Trophoblast cell (in vitro differentiated cells and primary cell): Measurements from ENCODE around the gene ASF1B.

Source experiments
- DNase-seq, 2 donors: peaks; one replicate each; pipeline ENCODE4 v3.0.0-alpha.2; 2016
- H2AFZ ChIP-seq: 2 replicates; pipeline ENCODE4 v1.6.1; 2013; ENCODE audit warnings: low read length, moderate library complexity, mild to moderate bottlenecking; ENCODE audit not compliant: insufficient read depth, poor library complexity
- H2AK5ac ChIP-seq: 2 replicates; pipeline ENCODE4 v1.6.1; 2013; ENCODE audit warnings: mild to moderate bottlenecking, low read length
- H2BK120ac ChIP-seq: 2 replicates; pipeline ENCODE4 v1.6.1; 2013; ENCODE audit warnings: low read length, mild to moderate bottlenecking, moderate library complexity; ENCODE audit not compliant: insufficient read depth, poor library complexity
- H2BK12ac ChIP-seq: 2 replicates; pipeline ENCODE4 v1.6.1; 2013; ENCODE audit warnings: mild to moderate bottlenecking, low read length, moderate library complexity
- H2BK5ac ChIP-seq: 2 replicates; pipeline ENCODE4 v1.6.1; 2013; ENCODE audit warnings: low read length, low read depth, moderate library complexity, mild to moderate bottlenecking; ENCODE audit not compliant: poor library complexity
- H3K14ac ChIP-seq: 2 replicates; pipeline ENCODE4 v1.6.1; 2013; ENCODE audit warnings: mild to moderate bottlenecking, low read length
- H3K18ac ChIP-seq: 2 replicates; pipeline ENCODE4 v1.6.1; 2013; ENCODE audit warnings: mild to moderate bottlenecking, low read length
- H3K23ac ChIP-seq: 2 replicates; pipeline ENCODE4 v1.6.1; 2013; ENCODE audit warnings: low read length
- H3K27ac ChIP-seq: 2 replicates; pipeline ENCODE4 v1.5.1; 2013; ENCODE audit warnings: low read depth, mild to moderate bottlenecking, inconsistent platforms, low read length, moderate library complexity
- H3K27me3 ChIP-seq: 2 replicates; pipeline ENCODE4 v1.6.1; 2013; ENCODE audit warnings: inconsistent platforms, mild to moderate bottlenecking, low read length, moderate library complexity; ENCODE audit not compliant: insufficient read depth
- H3K36me3 ChIP-seq, 2 experiments: 1 replicate in 1 of 2; 2 replicates in 1 of 2; pipeline ENCODE4 v1.6.1; 2013; ENCODE audit warnings: low read length in 2 of 2, mild to moderate bottlenecking in 2 of 2, moderate library complexity in 1 of 2; ENCODE audit not compliant: insufficient read depth in 2 of 2, control insufficient read depth in 1 of 2
- H3K4ac ChIP-seq: 2 replicates; pipeline ENCODE4 v1.6.1; 2013; ENCODE audit warnings: low read depth, mild to moderate bottlenecking, low read length, moderate library complexity
- H3K4me1 ChIP-seq, 2 experiments: 1 replicate in 1 of 2; 2 replicates in 1 of 2; pipeline ENCODE4 v1.6.1; 2013; ENCODE audit warnings: low read length in 2 of 2, mild to moderate bottlenecking in 2 of 2, moderate library complexity in 1 of 2; ENCODE audit not compliant: insufficient read depth in 2 of 2, control insufficient read depth in 1 of 2
- H3K4me2 ChIP-seq: 2 replicates; pipeline ENCODE4 v1.6.1; 2013; ENCODE audit warnings: inconsistent platforms, mild to moderate bottlenecking, low read length, moderate library complexity
- H3K4me3 ChIP-seq: 2 replicates; pipeline ENCODE4 v1.5.1; 2013; ENCODE audit warnings: mild to moderate bottlenecking, low read depth, low read length, inconsistent platforms
- H3K79me1 ChIP-seq: one replicate; pipeline ENCODE4 v1.6.1; 2013; ENCODE audit warnings: low read length
- H3K79me2 ChIP-seq: 2 replicates; pipeline ENCODE4 v1.6.1; 2013; ENCODE audit warnings: low read length, mild to moderate bottlenecking; ENCODE audit not compliant: control insufficient read depth, insufficient read depth, poor library complexity
- H3K9ac ChIP-seq: 2 replicates; pipeline ENCODE4 v1.6.1; 2013; ENCODE audit warnings: mild to moderate bottlenecking, low read length
- H3K9me3 ChIP-seq: 2 replicates; pipeline ENCODE4 v1.6.1; 2013; ENCODE audit warnings: low read depth, mild to moderate bottlenecking, control low read depth, inconsistent platforms, low read length; ENCODE audit not compliant: insufficient read depth
- H4K12ac ChIP-seq: 2 replicates; pipeline ENCODE4 v1.6.1; 2013; ENCODE audit warnings: low read depth, mild to moderate bottlenecking, low read length, moderate library complexity
- H4K8ac ChIP-seq: 2 replicates; pipeline ENCODE4 v1.6.1; 2013; ENCODE audit warnings: low read depth, mild to moderate bottlenecking, low read length, moderate library complexity
- H4K91ac ChIP-seq: one replicate; pipeline ENCODE4 v1.6.1; 2013; ENCODE audit warnings: low read depth, mild to moderate bottlenecking, low read length, moderate library complexity
- WGBS: extraction: QIAGEN DNeasy Blood & Tissue Kit; methylation state at CpG from one replicate; pipeline ENCODE4 v1.1.7; 2013; ENCODE audit warnings: missing lambda C conversion rate; ENCODE audit not compliant: insufficient read length, insufficient coverage; ENCODE audit errors: extremely low coverage; 5-methylcytosine and 5-hydroxymethylcytosine counted together

Gene ASF1B

GRCh38 chr19:14155371-14155770 lies 19.0 kb upstream of the ASF1B start:
- H3K27me3 ChIP-seq: no peaks in the 10 kb centered on the region
- no CpG with 5 or more reads among the region's 17 CpGs for WGBS
- no peak for DNase-seq

GRCh38 chr19:14152713-14153112 lies 16.3 kb upstream of the ASF1B start:
- no peak overlapping the region for H4K12ac ChIP-seq
- no peak overlapping the region for H2AFZ ChIP-seq
- H3K4me2 ChIP-seq: no peak overlapping the region
- no peaks in the 10 kb centered on the region for H3K27me3 ChIP-seq
- peaks cover 0 to 3% of the 10 kb centered on the region in 2 experiments for H3K4me1 ChIP-seq
- no peaks in the 10 kb centered on the region for H3K79me2 ChIP-seq
- H3K23ac ChIP-seq: no peak overlapping the region
- peaks cover 8 to 9% of the 10 kb centered on the region in 2 experiments for H3K36me3 ChIP-seq
- no peak overlapping the region for H2AK5ac ChIP-seq
- no peak overlapping the region for H3K14ac ChIP-seq
- no peak overlapping the region for H3K27ac ChIP-seq
- no peak overlapping the region for H2BK12ac ChIP-seq
- H2BK120ac ChIP-seq: no peak overlapping the region
- H3K4me3 ChIP-seq: no peak overlapping the region
- no peak overlapping the region for H4K91ac ChIP-seq
- no CpG with 5 or more reads among the region's 12 CpGs for WGBS
- no peak for DNase-seq
- H2BK5ac ChIP-seq: no peak overlapping the region
- no peak overlapping the region for H3K4ac ChIP-seq
- H3K18ac ChIP-seq: no peak overlapping the region
- H3K9me3 ChIP-seq: no peaks in the 10 kb centered on the region
- H3K79me1 ChIP-seq: no peaks in the 10 kb centered on the region
- H4K8ac ChIP-seq: no peak overlapping the region
- no peak overlapping the region for H3K9ac ChIP-seq

More at GRCh38 chr19:14155371-14155770, 19.0 kb upstream of the ASF1B start:
- peaks cover 10 to 18% of the 10 kb centered on the region in 2 experiments for H3K36me3 ChIP-seq
- no peak overlapping the region for H3K27ac ChIP-seq
- no peaks in the 10 kb centered on the region for H3K4me1 ChIP-seq
- no peak overlapping the region for H3K4ac ChIP-seq
- no peak overlapping the region for H3K23ac ChIP-seq
- H3K79me2 ChIP-seq: no peaks in the 10 kb centered on the region
- no peak overlapping the region for H2BK120ac ChIP-seq
- H3K9ac ChIP-seq: no peak overlapping the region
- H4K12ac ChIP-seq: no peak overlapping the region
- no peak overlapping the region for H2AK5ac ChIP-seq
- no peak overlapping the region for H4K91ac ChIP-seq
- no peak overlapping the region for H3K14ac ChIP-seq
- no peak overlapping the region for H4K8ac ChIP-seq
- H3K18ac ChIP-seq: no peak overlapping the region
- H3K79me1 ChIP-seq: no peaks in the 10 kb centered on the region
- no peak overlapping the region for H2AFZ ChIP-seq
- H3K4me2 ChIP-seq: no peak overlapping the region
- H3K9me3 ChIP-seq: no peaks in the 10 kb centered on the region
- no peak overlapping the region for H3K4me3 ChIP-seq
- no peak overlapping the region for H2BK5ac ChIP-seq
- H2BK12ac ChIP-seq: no peak overlapping the region

GRCh38 chr19:14150770-14151661 lies 14.6 kb upstream of the ASF1B start:
- H3K36me3 ChIP-seq: no peaks in the 10 kb centered on the region
- no peak overlapping the region for H3K4me2 ChIP-seq
- no peak overlapping the region for H4K12ac ChIP-seq
- no peak overlapping the region for H2AK5ac ChIP-seq
- H2BK12ac ChIP-seq: no peak overlapping the region
- no peak for DNase-seq
- no peak overlapping the region for H4K91ac ChIP-seq
- no peak overlapping the region for H4K8ac ChIP-seq
- H2AFZ ChIP-seq: no peak overlapping the region
- no peaks in the 10 kb centered on the region for H3K9me3 ChIP-seq
- H3K27ac ChIP-seq: no peak overlapping the region
- peaks cover 2% of the 10 kb centered on the region for H3K79me1 ChIP-seq
- no peak overlapping the region for H3K4me3 ChIP-seq
- H3K14ac ChIP-seq: no peak overlapping the region
- H2BK5ac ChIP-seq: no peak overlapping the region
- H3K4me1 ChIP-seq: peaks cover 7% of the 10 kb centered on the region in 2 experiments
- H3K4ac ChIP-seq: no peak overlapping the region
- H3K18ac ChIP-seq: no peak overlapping the region
- H3K27me3 ChIP-seq: no peaks in the 10 kb centered on the region
- WGBS: no CpG with 5 or more reads among the region's 47 CpGs
- H3K79me2 ChIP-seq: no peaks in the 10 kb centered on the region
- no peak overlapping the region for H2BK120ac ChIP-seq
- no peak overlapping the region for H3K23ac ChIP-seq
- H3K9ac ChIP-seq: no peak overlapping the region

GRCh38 chr19:14150041-14150769 lies 13.8 kb upstream of the ASF1B start:
- H3K4me2 ChIP-seq: no peak overlapping the region
- no peak overlapping the region for H3K14ac ChIP-seq
- no peak overlapping the region for H3K18ac ChIP-seq
- H2AK5ac ChIP-seq: no peak overlapping the region
- H3K79me1 ChIP-seq: peaks cover 2% of the 10 kb centered on the region
- H2AFZ ChIP-seq: no peak overlapping the region
- H3K27me3 ChIP-seq: no peaks in the 10 kb centered on the region
- no peak overlapping the region for H2BK120ac ChIP-seq
- no peak overlapping the region for H4K91ac ChIP-seq
- H3K79me2 ChIP-seq: no peaks in the 10 kb centered on the region
- H3K4me3 ChIP-seq: no peak overlapping the region
- no peak overlapping the region for H3K4ac ChIP-seq
- peak in 1 of 2 donors; percentile 28 for DNase-seq
- no peaks in the 10 kb centered on the region for H3K9me3 ChIP-seq
- H3K4me1 ChIP-seq: peaks cover 7% of the 10 kb centered on the region in 2 experiments
- WGBS: no CpG with 5 or more reads among the region's 10 CpGs
- H2BK5ac ChIP-seq: no peak overlapping the region
- no peak overlapping the region for H4K12ac ChIP-seq
- no peaks in the 10 kb centered on the region for H3K36me3 ChIP-seq
- no peak overlapping the region for H3K27ac ChIP-seq
- no peak overlapping the region for H2BK12ac ChIP-seq
- H4K8ac ChIP-seq: no peak overlapping the region
- H3K9ac ChIP-seq: no peak overlapping the region
- H3K23ac ChIP-seq: no peak overlapping the region
